Dendritic cell treated with granulocyte-macrophage colony-stimulating factor and Interleukin-4, amounts not matched to agents 40 ng/mL and 50 ng/mL, for 4 days (primary cell): ENCODE measurements around the gene TFAP2D.
A peak's percentile ranks its signal among the peaks of the same experiment; 100 is the strongest.

Source experiments
- H3K27ac Mint-ChIP-seq: one replicate; pipeline ENCODE4 v1.8.0; 2022; ENCODE audit warnings: mild to moderate bottlenecking, mixed read lengths
- H3K27me3 Mint-ChIP-seq: one replicate; pipeline ENCODE4 v1.8.0; 2022; ENCODE audit warnings: mild to moderate bottlenecking, mixed read lengths
- H3K36me3 Mint-ChIP-seq: one replicate; pipeline ENCODE4 v1.8.0; 2022; ENCODE audit warnings: low read depth, mixed read lengths
- H3K4me1 Mint-ChIP-seq: one replicate; pipeline ENCODE4 v1.8.0; 2022; ENCODE audit warnings: low read depth, mixed read lengths
- H3K4me3 Mint-ChIP-seq: one replicate; pipeline ENCODE4 v1.8.0; 2022; ENCODE audit warnings: mild to moderate bottlenecking, moderate library complexity, mixed read lengths
- H3K9me3 Mint-ChIP-seq: one replicate; pipeline ENCODE4 v1.8.0; 2022; ENCODE audit warnings: mixed read lengths
- intact Hi-C: fragments of 100-400 bp; cut with micrococcal nuclease; formaldehyde crosslinking; loops from one replicate; pipeline ENCODE4 v1.15.0; 2022

The TFAP2D gene

DNA sequence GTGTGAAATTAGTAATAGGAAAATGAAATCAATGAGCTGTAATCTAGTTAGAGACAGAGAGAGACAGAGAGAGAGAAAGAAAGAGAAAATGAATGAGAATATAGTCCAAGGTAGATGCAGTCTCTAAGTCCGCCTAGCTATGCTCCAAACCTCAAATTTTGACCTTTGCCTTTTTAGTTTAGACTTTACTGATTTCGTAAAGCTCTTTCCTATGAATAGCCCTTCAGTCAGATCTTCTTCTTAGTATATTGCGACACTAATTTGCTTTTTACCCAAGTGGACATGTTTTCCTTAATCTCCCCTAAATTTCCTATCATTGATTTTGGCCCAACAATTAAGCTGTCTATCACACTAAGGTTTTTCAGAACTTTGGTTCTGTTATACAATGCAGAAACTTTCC, 49.5 kb downstream of the TFAP2D start:
- intact Hi-C loops: no loop called here
- Mint-ChIP-seq H3K27me3 (no peaks in the 10 kb centered on the region), H3K36me3 (no peaks in the 10 kb centered on the region), H3K9me3 (no peaks in the 10 kb centered on the region), H3K4me1 (no peaks in the 10 kb centered on the region), H3K4me3 (no peak overlapping the region), H3K27ac (no peak overlapping the region)

DNA sequence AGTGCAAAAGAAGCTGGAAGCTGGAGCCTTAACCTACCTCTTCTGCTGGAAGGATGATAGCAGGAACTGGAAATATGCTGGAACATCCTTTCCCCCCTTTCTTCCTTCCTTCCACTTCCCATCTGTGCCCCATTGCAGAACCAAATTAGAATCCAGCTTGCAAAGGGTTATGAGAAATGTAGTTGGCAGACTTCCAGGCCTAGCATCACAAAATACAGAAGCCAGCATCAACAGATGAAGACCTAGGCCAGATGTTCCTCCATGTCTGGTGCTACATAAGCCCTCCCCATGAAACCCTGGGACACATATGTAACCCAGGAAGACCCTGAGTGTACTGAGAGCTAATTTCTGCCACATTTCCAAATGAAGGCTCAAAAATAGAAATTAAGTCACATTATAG, 65.4 kb downstream of the TFAP2D start:
- Mint-ChIP-seq H3K4me1 (no peaks in the 10 kb centered on the region), H3K4me3 (no peak overlapping the region), H3K9me3 (no peaks in the 10 kb centered on the region), H3K27me3 (no peaks in the 10 kb centered on the region), H3K36me3 (no peaks in the 10 kb centered on the region), H3K27ac (no peak overlapping the region)
- intact Hi-C loops: no loop called here

DNA sequence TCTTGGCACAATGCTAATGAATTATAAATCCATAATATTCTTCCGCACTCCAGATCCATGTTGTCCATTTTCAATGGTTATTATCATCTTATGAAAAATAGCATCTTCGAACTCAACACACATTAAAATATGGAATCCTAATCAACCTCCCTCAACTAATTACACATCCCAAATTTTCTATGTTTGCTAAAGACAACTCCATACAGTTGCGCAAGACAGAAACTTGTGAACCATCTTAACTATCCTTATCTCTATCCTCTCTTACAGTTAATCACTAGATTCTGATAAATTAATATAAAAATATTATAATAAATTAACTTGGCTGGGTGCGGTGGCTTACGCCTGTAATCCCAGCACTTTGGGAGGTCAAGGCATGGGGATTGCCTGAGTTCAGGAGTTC, 67.1 kb downstream of the TFAP2D start:
- H3K36me3 Mint-ChIP-seq: no peaks in the 10 kb centered on the region
- intact Hi-C loops: no loop called here
- H3K27me3 Mint-ChIP-seq: no peaks in the 10 kb centered on the region
- no peaks in the 10 kb centered on the region for H3K4me1 Mint-ChIP-seq
- no peak overlapping the region for H3K4me3 Mint-ChIP-seq
- H3K9me3 Mint-ChIP-seq: no peaks in the 10 kb centered on the region
- H3K27ac Mint-ChIP-seq: no peak overlapping the region

DNA sequence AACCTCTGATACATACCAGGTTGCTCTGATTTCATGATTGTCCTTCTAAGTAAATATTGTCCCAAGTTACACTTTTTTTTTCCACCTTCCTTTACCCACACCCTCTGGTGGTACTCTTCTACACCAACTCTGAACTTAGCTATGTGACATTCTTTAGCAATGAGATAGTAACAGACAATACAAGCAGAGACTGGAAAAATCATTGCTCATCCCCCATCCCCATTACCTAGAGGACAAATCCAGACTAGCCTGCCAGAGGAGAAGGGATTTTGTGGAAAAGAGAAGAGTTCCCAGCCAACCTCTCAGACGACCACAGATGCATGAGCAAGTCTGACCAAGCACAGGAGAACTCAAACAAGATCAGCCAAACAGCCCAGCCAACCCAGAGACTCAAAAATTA, 72.6 kb downstream of the TFAP2D start:
- H3K4me1 Mint-ChIP-seq: no peaks in the 10 kb centered on the region
- intact Hi-C loops: no loop called here
- no peaks in the 10 kb centered on the region for H3K36me3 Mint-ChIP-seq
- no peaks in the 10 kb centered on the region for H3K9me3 Mint-ChIP-seq
- no peak overlapping the region for H3K4me3 Mint-ChIP-seq
- no peak overlapping the region for H3K27ac Mint-ChIP-seq
- peaks cover 2% of the 10 kb centered on the region for H3K27me3 Mint-ChIP-seq

DNA sequence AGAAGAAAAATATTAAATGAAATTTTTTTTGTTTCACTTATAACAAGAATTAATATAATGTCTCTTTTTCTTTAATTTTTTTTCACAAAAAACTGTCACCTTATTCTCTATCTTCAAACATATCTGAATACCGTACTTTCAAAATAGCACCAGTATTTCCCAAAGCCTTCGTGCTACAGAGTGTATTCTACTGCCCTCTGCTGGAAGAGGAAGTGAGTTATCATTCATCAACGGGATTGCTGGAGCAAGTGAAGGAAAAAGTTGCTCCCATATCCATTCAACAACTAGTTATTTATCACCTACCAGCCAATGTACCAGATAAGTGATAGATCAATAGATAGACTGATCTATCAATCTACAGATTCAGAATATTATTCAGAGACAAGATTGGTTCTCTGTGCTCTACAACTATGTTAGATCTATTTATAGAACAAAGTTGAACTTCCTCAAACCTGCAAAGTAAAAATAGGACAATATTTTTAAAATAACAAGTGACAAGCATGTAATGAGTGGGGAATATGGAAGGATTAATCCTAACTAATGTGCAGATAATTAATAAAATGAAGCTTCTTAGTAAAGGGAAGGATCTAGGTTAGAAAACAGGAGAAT, 78.7 kb downstream of the TFAP2D start:
- no peak overlapping the region for H3K27ac Mint-ChIP-seq
- no peaks in the 10 kb centered on the region for H3K36me3 Mint-ChIP-seq
- no peak overlapping the region for H3K4me3 Mint-ChIP-seq
- no peaks in the 10 kb centered on the region for H3K4me1 Mint-ChIP-seq
- H3K9me3 Mint-ChIP-seq: no peaks in the 10 kb centered on the region
- intact Hi-C loops: loop anchor here (5.0 kb wide), 1 partner anchor 665 kb away; no protein-coding TSS in a partner anchor
- peaks cover 2% of the 10 kb centered on the region for H3K27me3 Mint-ChIP-seq

DNA sequence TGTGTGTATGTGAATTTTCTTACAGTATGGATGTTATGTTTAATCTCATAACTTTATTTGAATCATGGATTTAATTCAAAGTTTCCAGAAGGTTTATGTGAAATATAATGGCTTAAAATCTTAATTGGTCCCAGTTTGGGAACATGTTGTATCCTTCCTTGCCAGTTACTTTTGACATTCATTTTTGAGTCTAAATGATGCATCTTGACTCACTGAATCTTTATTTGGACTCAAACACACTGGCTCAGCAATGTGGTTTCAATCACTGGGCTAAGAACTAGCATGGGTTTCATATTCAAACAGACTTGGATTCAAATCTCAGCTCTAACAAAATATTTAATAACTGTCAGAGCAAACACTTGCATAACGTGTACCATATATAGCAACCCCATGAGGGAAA, 79.4 kb downstream of the TFAP2D start:
- Mint-ChIP-seq H3K9me3 (no peaks in the 10 kb centered on the region), H3K27ac (no peak overlapping the region), H3K4me3 (no peak overlapping the region), H3K4me1 (no peaks in the 10 kb centered on the region), H3K36me3 (no peaks in the 10 kb centered on the region), H3K27me3 (no peaks in the 10 kb centered on the region)
- intact Hi-C loops: loop anchor here (5.0 kb wide), 1 partner anchor 665 kb away; no protein-coding TSS in a partner anchor

DNA sequence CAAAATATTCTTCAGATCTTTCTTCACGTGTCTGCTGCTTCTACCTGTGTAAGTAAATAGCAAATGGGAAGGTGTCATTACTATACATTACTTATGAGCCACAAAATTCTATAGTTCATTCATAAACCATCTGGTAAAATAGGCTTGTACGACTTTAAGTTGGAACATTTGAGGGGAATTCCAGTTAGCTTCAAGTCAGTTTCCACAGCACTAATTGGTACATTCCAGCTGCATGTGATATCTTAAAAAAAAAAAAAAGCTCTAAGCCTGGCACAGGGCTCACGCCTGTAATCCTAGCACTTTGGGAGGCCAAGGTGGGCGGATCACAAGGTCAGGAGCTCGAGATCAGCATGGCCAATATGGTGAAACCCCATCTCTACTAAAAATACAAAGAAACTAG, 82.2 kb downstream of the TFAP2D start:
- Mint-ChIP-seq H3K4me3 (no peak overlapping the region), H3K4me1 (no peaks in the 10 kb centered on the region), H3K36me3 (no peaks in the 10 kb centered on the region), H3K27me3 (no peaks in the 10 kb centered on the region), H3K27ac (no peak overlapping the region), H3K9me3 (no peaks in the 10 kb centered on the region)
- intact Hi-C loops: no loop called here

DNA sequence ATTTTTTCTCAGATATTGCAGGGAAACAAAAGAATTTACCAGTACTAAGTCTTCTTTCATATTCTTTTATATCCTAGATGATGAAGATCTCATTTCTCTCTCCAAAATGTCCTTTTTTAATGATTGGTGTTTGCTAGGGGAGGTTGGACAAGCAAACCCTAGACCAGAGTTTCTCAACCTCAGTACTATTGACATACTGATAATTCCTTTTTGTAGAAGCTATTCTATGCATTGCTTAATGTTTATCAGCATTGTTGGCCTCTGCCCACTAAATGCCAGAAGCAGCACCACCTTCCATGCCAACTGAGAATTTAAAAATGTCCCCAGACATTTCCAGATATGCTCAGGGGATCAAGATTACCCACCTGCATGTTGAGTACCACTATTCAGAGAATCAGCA, 91.0 kb downstream of the TFAP2D start:
- Mint-ChIP-seq H3K9me3 (no peaks in the 10 kb centered on the region), H3K4me1 (no peaks in the 10 kb centered on the region)

DNA sequence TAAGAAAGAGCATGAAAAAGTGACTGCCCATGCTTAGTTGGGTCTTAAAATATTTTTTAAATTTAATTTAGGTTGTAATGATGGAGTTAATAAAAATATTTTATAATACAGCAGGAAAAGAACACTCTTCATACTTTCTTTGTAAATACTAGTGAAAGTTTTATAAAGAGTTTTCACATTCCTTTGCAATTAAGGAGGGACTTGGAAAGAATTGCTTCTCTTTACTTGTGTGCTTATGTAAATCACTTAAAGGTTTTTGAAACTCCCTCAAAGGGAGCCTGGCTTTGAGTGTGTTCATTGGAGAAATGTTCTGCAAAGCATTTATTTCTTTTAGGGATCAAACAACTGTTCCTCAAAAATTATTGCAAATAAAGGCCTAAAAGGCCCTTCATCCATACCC, 93.7 kb downstream of the TFAP2D start:
- Mint-ChIP-seq H3K27me3 (no peaks in the 10 kb centered on the region), H3K27ac (no peak overlapping the region), H3K4me1 (no peaks in the 10 kb centered on the region), H3K36me3 (no peaks in the 10 kb centered on the region), H3K4me3 (no peak overlapping the region), H3K9me3 (no peaks in the 10 kb centered on the region)
- intact Hi-C loops: no loop called here

More for the DNA sequence above, 91.0 kb downstream of the TFAP2D start:
- H3K4me3 Mint-ChIP-seq: no peak overlapping the region
- no peaks in the 10 kb centered on the region for H3K36me3 Mint-ChIP-seq
- no peak overlapping the region for H3K27ac Mint-ChIP-seq
- intact Hi-C loops: no loop called here
- no peaks in the 10 kb centered on the region for H3K27me3 Mint-ChIP-seq

DNA sequence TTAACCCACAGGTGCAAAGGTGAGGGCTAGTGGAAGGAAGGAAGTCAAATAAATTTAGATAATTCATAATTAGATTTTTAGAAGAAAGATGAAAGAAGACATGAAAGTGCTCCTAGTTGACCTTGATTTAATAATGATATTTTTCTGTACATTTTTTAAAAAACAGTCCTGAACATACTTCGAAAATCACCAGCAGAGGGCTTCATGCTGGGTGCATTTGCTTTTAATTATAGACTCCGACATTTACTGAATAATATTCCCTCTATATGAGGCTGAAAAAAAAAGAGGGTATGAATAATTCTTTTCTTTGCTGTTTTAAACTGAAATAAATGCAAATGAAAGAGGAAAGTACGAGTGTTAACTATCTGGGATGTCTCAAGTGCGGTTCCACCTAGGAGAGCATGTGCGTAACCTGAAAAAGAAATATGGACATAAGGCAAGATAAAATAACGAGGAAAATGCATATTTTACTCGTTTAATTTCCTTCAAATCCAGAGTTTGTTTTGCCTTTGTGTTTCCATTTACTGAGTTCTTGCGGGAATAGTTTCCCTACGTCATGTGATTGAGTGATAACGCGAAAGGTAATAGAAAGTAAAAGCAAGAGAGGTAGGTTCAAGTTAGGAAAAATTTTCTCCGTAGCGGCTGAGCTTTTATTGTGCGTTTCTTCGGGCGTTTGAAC, 102.2 kb downstream of the TFAP2D start:
- Mint-ChIP-seq H3K4me1 (peaks cover 10% of the 10 kb centered on the region), H3K9me3 (no peaks in the 10 kb centered on the region), H3K36me3 (no peaks in the 10 kb centered on the region), H3K27ac (no peak overlapping the region), H3K4me3 (peak overlapping the region; percentile 70), H3K27me3 (peaks cover 54% of the 10 kb centered on the region)
- intact Hi-C loops: loop anchor here (1.0 to 10.0 kb wide), 6 partner anchors 534 to 1143 kb away; no protein-coding TSS in a partner anchor

DNA sequence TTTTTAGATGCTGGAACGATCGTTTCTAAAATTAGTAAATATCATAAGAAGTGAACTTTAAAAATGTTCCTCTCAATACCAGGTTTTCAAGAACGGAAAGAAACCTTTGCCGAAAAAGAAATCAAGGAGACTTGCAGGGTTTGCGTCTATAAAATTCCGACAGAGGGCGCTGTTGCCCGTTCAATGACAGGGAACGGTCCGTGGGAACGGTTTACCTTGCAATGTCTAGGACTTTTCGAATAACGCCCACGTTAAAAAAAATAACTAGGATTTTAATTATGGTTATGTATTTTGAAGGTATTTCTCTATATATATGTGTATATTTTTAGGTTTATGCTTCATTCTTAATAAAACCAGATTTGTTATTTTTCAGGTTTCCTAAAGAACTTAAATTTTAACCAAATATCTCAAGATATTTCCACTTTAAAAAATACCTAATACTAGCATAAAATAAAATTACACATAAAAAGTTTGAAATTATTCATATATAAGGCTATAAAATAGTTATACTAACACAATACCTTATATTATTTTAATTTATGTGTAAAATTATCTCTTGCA, 102.9 kb downstream of the TFAP2D start:
- intact Hi-C loops: loop anchor here (1.0 to 10.0 kb wide), 5 partner anchors 533 to 1143 kb away; no protein-coding TSS in a partner anchor
- Mint-ChIP-seq H3K4me3 (peak overlapping the region; percentile 70), H3K9me3 (no peaks in the 10 kb centered on the region), H3K27me3 (peaks cover 60% of the 10 kb centered on the region), H3K4me1 (peaks cover 10% of the 10 kb centered on the region), H3K27ac (no peak overlapping the region), H3K36me3 (no peaks in the 10 kb centered on the region)

DNA sequence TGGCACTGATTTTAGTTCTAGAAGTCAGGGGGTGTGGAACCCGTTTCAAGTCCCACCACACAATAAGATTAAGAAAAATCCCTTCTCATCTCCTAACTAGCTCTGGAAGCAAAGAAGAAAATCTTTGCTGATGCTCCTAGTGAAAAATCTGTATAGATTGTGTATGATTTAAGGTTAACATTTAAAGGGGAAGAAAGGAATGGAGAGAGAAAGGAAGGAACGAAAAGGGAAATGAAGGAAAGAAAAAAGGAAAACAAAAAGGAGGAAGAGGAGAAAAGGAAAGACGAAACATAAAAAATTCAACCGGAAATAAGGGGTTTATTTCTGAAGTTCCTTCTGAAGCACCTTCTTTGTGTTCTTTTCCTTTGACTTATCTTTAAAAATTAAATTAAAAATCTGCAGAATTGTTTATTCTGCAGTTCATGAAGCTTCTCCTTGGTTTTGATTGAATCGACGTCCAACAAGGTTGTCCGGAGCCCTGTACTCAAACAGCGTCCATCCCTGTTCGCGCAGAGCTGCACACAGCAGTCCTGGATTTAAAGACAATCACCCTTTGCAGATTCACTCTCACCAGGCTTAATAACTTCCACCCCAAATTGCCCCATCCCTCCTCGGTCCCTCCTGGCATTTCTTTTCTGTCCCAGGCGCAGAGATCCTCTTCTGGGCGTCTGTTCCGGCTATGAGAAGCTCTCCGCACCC, 103.8 kb downstream of the TFAP2D start:
- H3K27ac Mint-ChIP-seq: no peak overlapping the region
- intact Hi-C loops: loop anchor here (1.0 to 10.0 kb wide), 5 partner anchors 532 to 1142 kb away; no protein-coding TSS in a partner anchor
- H3K9me3 Mint-ChIP-seq: no peaks in the 10 kb centered on the region
- H3K36me3 Mint-ChIP-seq: no peaks in the 10 kb centered on the region
- peaks cover 68% of the 10 kb centered on the region for H3K27me3 Mint-ChIP-seq
- H3K4me3 Mint-ChIP-seq: no peak overlapping the region
- H3K4me1 Mint-ChIP-seq: peaks cover 10% of the 10 kb centered on the region

DNA sequence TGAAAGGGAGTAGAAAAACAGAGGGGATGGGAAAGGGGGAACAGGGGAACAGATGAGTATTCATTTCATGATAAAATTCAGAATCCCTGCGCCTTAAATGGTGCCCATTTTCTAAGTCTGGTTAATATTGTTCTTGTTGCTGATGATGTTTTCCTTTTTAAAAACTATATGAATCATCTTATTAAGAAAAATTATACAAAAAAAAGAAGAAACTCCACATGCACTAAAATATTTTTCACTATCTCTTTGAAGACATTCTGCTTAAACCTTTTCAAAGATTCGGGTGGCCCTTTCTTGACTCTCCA, 104.3 kb downstream of the TFAP2D start:
- Mint-ChIP-seq H3K9me3 (no peaks in the 10 kb centered on the region), H3K36me3 (no peaks in the 10 kb centered on the region), H3K27ac (no peak overlapping the region), H3K27me3 (peaks cover 73% of the 10 kb centered on the region), H3K4me1 (peaks cover 10% of the 10 kb centered on the region), H3K4me3 (no peak overlapping the region)
- intact Hi-C loops: loop anchor here (2.0 to 10.0 kb wide), 4 partner anchors 787 to 1141 kb away; no protein-coding TSS in a partner anchor

DNA sequence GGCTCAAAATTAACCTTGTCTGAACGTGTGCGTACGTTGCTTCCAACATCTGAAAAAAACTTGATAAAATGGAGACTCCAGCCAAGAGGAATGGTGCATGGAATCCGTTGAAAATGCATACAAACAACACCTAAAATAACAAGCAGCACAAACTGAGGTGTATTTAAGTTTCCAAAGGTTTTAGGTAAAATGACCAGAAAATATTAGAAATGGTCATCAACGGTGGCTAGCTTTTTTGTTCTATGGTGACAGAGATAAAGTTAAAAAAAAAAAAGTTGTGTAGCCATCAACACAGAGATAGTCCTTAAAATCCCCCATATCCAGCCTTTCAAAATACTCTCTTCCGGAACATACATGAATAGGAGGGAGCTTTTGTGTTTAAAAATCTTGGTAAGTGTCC, 104.7 kb downstream of the TFAP2D start:
- peaks cover 76% of the 10 kb centered on the region for H3K27me3 Mint-ChIP-seq
- no peak overlapping the region for H3K4me3 Mint-ChIP-seq
- no peaks in the 10 kb centered on the region for H3K9me3 Mint-ChIP-seq
- intact Hi-C loops: loop anchor here (5.0 to 10.0 kb wide), 2 partner anchors 787 to 1039 kb away; no protein-coding TSS in a partner anchor
- peaks cover 10% of the 10 kb centered on the region for H3K4me1 Mint-ChIP-seq
- no peak overlapping the region for H3K27ac Mint-ChIP-seq
- H3K36me3 Mint-ChIP-seq: no peaks in the 10 kb centered on the region
